ENCODE data around the gene KREMEN1. TPM values are rescaled to one million over a fixed set of nuclear protein-coding genes. Genes with fewer than 3 reads are reported as not detected.
A peak's percentile ranks its signal among the peaks of the same experiment; 100 is the strongest.
"Not testable (repeated sequence)": the region's sequence is repeated elsewhere in the genome, so short reads cannot be mapped to it uniquely, and the experiment has no call there.

Gene KREMEN1
- total RNA-seq: 0.20 and 0.22 TPM in 2 replicates

GRCh38 chr22:29072979-29073617, at the start of gene KREMEN1:
TSS of gene KREMEN1 (plus strand) at chr22:29073035. CDS start at chr22:29073131, 96 bp downstream.
- DNase-seq (ENCODE audit: low read depth in 2 of 2): no peak

- no peak for DNase-seq (ENCODE audit: low read depth in 2 of 2)
These were observed 49.6 kb upstream of the KREMEN1 start for GRCh38 chr22:29023172-29023796.

- DNase-seq (ENCODE audit: low read depth in 2 of 2): no peak
These were observed 46.3 kb upstream of the KREMEN1 start for GRCh38 chr22:29026579-29026978.

GRCh38 chr22:29028468-29028867, 44.4 kb upstream of the KREMEN1 start:
- no peak for DNase-seq (ENCODE audit: low read depth in 2 of 2)

- DNase-seq (ENCODE audit: low read depth in 2 of 2): no peak
These were observed 43.4 kb upstream of the KREMEN1 start for GRCh38 chr22:29029202-29030000.

GRCh38 chr22:29030016-29030617, 42.7 kb upstream of the KREMEN1 start:
- DNase-seq (ENCODE audit: low read depth in 2 of 2): peak in 1 of 2 donors; percentile 19

- DNase-seq (ENCODE audit: low read depth in 2 of 2): peak; percentile 86 to 91
These were observed 42.1 kb upstream of the KREMEN1 start for GRCh38 chr22:29030618-29031226.

- peak; percentile 92 to 98 for DNase-seq (ENCODE audit: low read depth in 2 of 2)
These were observed 41.4 kb upstream of the KREMEN1 start for GRCh38 chr22:29031227-29032011.

GRCh38 chr22:29032014-29032475, 40.8 kb upstream of the KREMEN1 start:
- DNase-seq (ENCODE audit: low read depth in 2 of 2): peak in 1 of 2 donors; percentile 15

- peak; percentile 52 to 59 for DNase-seq (ENCODE audit: low read depth in 2 of 2)
These were observed 40.3 kb upstream of the KREMEN1 start for GRCh38 chr22:29032584-29032983.

- DNase-seq (ENCODE audit: low read depth in 2 of 2): no peak
These were observed 35.4 kb upstream of the KREMEN1 start for GRCh38 chr22:29037340-29037932.

- no peak for DNase-seq (ENCODE audit: low read depth in 2 of 2)
These were observed 33.7 kb upstream of the KREMEN1 start for GRCh38 chr22:29039148-29039547.

- DNase-seq (ENCODE audit: low read depth in 2 of 2): not testable (repeated sequence)
These were observed 33.2 kb upstream of the KREMEN1 start for GRCh38 chr22:29039684-29040083.

GRCh38 chr22:29040385-29041275, 32.2 kb upstream of the KREMEN1 start:
- DNase-seq (ENCODE audit: low read depth in 2 of 2): peak; percentile 88 to 89

- peak; percentile 53 to 86 for DNase-seq (ENCODE audit: low read depth in 2 of 2)
These were observed 31.4 kb upstream of the KREMEN1 start for GRCh38 chr22:29041408-29041807.

GRCh38 chr22:29043906-29044575, 28.8 kb upstream of the KREMEN1 start:
- DNase-seq (ENCODE audit: low read depth in 2 of 2): peak; percentile 25 to 68

GRCh38 chr22:29044657-29045176, 28.1 kb upstream of the KREMEN1 start:
- peak; percentile 15 to 88 for DNase-seq (ENCODE audit: low read depth in 2 of 2)

Measured in lung microvascular endothelial cell (primary cell).